ENCODE measurements around the gene A2M.

DNA sequence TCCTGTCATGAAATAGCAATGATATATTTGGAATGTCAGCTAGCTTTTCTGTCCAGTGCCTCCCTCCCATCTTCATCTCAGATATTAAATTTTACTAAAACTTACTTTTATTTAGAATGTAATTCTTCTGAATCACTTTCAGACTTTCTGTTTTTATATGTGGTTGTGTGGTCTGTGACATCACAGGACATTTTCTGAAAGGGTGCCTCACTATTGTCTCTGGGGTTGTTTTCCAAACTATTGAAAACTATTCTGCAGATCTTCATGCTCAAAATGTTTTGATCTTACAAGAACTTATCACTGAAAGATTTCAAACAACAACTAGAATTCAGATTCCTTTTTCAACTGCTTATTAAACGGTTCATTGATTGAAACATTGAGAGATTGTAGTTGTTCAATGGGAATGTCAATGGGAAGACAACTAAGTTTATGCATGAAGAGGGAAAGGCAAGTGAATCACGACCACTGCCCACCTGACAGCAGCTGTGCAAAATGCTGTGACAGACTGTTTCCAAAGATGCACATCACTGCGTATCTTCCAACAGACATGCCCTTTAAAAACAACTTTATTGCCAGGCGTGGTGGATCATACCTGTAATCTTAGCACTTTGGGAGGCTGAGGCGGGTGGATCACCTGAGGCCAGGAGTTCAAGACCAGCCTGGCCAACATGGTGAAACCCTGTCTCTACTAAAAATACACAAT lies 75.1 kb downstream of the A2M start:
- TF ChIP-seq, protein P1, sequence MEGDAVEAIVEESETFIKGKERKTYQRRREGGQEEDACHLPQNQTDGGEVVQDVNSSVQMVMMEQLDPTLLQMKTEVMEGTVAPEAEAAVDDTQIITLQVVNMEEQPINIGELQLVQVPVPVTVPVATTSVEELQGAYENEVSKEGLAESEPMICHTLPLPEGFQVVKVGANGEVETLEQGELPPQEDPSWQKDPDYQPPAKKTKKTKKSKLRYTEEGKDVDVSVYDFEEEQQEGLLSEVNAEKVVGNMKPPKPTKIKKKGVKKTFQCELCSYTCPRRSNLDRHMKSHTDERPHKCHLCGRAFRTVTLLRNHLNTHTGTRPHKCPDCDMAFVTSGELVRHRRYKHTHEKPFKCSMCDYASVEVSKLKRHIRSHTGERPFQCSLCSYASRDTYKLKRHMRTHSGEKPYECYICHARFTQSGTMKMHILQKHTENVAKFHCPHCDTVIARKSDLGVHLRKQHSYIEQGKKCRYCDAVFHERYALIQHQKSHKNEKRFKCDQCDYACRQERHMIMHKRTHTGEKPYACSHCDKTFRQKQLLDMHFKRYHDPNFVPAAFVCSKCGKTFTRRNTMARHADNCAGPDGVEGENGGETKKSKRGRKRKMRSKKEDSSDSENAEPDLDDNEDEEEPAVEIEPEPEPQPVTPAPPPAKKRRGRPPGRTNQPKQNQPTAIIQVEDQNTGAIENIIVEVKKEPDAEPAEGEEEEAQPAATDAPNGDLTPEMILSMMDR (IDR thresholded peaks at IDR 0.05), result no peak
- TF ChIP-seq POLR2AphosphoS5 (IDR thresholded peaks at IDR 0.05) (no peak), POLR2A (IDR thresholded peaks at IDR 0.05) (no peak), EP300 (IDR thresholded peaks at IDR 0.05) (no peak)

All from upper lobe of left lung (tissue), 4 donors.